ENCODE measurements around the gene ZNF133. TPM values are rescaled to one million over a fixed set of nuclear protein-coding genes. Genes with fewer than 3 reads are reported as not detected.
A peak's percentile ranks its signal among the peaks of the same experiment; 100 is the strongest.

Gene ZNF133
- total and polyA plus RNA-seq, 2 of the 13 experiments (the other 11 are each of a cell fraction or from before 2014, with no cell fraction given): 23.5 to 26.7 TPM

GRCh38 chr20:18256440-18257090 lies 31.8 kb upstream of the ZNF133 start (continued):
- TF ChIP-seq, protein P1, sequence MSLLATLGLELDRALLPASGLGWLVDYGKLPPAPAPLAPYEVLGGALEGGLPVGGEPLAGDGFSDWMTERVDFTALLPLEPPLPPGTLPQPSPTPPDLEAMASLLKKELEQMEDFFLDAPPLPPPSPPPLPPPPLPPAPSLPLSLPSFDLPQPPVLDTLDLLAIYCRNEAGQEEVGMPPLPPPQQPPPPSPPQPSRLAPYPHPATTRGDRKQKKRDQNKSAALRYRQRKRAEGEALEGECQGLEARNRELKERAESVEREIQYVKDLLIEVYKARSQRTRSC (CRISPR knock-in tag; IDR thresholded peaks at IDR 0.05; ENCODE audit: low read depth): no peak

- in situ Hi-C loops (cut with HindIII; ENCODE audit: extremely low pct_ligation_motif_present, low pct_unique_long_range_greater_than_20kb) (loop anchor here (25.0 kb wide), 1 partner anchor 196 kb away; the partner anchor contains the start of gene OVOL2), intact Hi-C loops (cut with micrococcal nuclease; ENCODE audit: unreplicated experiment) (loop anchor here (1.0 kb wide), 1 partner anchor 18 kb away; no protein-coding TSS in a partner anchor)
- no peaks in the 10 kb centered on the region for H3K36me3 ChIP-seq (replicated peaks in 1 of 2; ENCODE audit: control insufficient read depth in 1 of 2, insufficient read depth in 2 of 2, low read length in 2 of 2)
- H3K4me2 ChIP-seq (ENCODE audit: low read depth, low read length): no peak overlapping the region
- ATAC-seq: peak; percentile 82
- no TSS peak for BruUV-seq (replicated peaks)
- ChIA-PET CTCF (ENCODE audit: low intra/inter-chr PET ratio, low total read pairs) (interaction anchor here (2.1 kb wide), 1 partner anchor 18 kb away, joined by 9 read pairs; no protein-coding TSS in a partner anchor), POLR2A (interaction anchor here (0.8 kb wide), 1 partner anchor 30 kb away, joined by 3 read pairs; the partner anchor contains the start of gene ZNF133)
- no peak overlapping the region for H2AFZ ChIP-seq (ENCODE audit: low read length)
- WGBS (ENCODE audit: low lambda C conversion rate): 26% methylated on average over 12 of the region's 12 CpGs
- FAIRE-seq: no peak
- peak; percentile 39 for DNase-seq (ENCODE audit: low spot score)
- H3K4me3 ChIP-seq (replicated peaks in 1 of 3; ENCODE audit: insufficient read depth in 1 of 3, low read depth in 2 of 3, low read length in 3 of 3): no peak overlapping the region
- TF ChIP-seq RAD21 (CRISPR knock-in tag; IDR thresholded peaks at IDR 0.05): peak; percentile 60
- TF ChIP-seq MNT (IDR thresholded peaks at IDR 0.05): peak; percentile 73
- TF ChIP-seq, protein P2, sequence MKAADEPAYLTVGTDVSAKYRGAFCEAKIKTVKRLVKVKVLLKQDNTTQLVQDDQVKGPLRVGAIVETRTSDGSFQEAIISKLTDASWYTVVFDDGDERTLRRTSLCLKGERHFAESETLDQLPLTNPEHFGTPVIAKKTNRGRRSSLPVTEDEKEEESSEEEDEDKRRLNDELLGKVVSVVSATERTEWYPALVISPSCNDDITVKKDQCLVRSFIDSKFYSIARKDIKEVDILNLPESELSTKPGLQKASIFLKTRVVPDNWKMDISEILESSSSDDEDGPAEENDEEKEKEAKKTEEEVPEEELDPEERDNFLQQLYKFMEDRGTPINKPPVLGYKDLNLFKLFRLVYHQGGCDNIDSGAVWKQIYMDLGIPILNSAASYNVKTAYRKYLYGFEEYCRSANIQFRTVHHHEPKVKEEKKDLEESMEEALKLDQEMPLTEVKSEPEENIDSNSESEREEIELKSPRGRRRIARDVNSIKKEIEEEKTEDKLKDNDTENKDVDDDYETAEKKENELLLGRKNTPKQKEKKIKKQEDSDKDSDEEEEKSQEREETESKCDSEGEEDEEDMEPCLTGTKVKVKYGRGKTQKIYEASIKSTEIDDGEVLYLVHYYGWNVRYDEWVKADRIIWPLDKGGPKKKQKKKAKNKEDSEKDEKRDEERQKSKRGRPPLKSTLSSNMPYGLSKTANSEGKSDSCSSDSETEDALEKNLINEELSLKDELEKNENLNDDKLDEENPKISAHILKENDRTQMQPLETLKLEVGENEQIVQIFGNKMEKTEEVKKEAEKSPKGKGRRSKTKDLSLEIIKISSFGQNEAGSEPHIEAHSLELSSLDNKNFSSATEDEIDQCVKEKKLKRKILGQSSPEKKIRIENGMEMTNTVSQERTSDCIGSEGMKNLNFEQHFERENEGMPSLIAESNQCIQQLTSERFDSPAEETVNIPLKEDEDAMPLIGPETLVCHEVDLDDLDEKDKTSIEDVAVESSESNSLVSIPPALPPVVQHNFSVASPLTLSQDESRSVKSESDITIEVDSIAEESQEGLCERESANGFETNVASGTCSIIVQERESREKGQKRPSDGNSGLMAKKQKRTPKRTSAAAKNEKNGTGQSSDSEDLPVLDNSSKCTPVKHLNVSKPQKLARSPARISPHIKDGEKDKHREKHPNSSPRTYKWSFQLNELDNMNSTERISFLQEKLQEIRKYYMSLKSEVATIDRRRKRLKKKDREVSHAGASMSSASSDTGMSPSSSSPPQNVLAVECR (CRISPR knock-in tag; IDR thresholded peaks at IDR 0.05; ENCODE audit: borderline replicate concordance): no peak
- peak; percentile 28; the same call in 1 of the 2 replicates for TF ChIP-seq SMC3 (IDR thresholded peaks at IDR 0.05; ENCODE audit: low read length)
- no peak for TF ChIP-seq FOXA1 (IDR thresholded peaks at IDR 0.05)
- 0 out of 2 replicates have a peak, but pooled peaks have one; percentile 18 for TF ChIP-seq FOXA1 (CRISPR knock-in tag; IDR thresholded peaks at IDR 0.05)
- peak; percentile 87 for TF ChIP-seq ZNF121 (CRISPR knock-in tag; IDR thresholded peaks at IDR 0.05)
- peak; percentile 75 for TF ChIP-seq STAG1 (CRISPR knock-in tag; IDR thresholded peaks at IDR 0.05)
- TF ChIP-seq CTCF (CRISPR knock-in tag; IDR thresholded peaks at IDR 0.05): peak; percentile 66
- TF ChIP-seq ZNF205 (CRISPR knock-in tag; IDR thresholded peaks at IDR 0.05): no peak
- H3K79me2 ChIP-seq (ENCODE audit: insufficient read depth, low read length): no peaks in the 10 kb centered on the region
- no peaks in the 10 kb centered on the region for H3K4me1 ChIP-seq (ENCODE audit: insufficient read depth, low read length)
- H3K27me3 ChIP-seq (ENCODE audit: control insufficient read depth in 1 of 2, insufficient read depth in 2 of 2, low read length in 2 of 2): peaks cover 0 to 27% of the 10 kb centered on the region in 2 experiments; a peak in 3 of 5 replicates
- no peak overlapping the region for H3K27ac ChIP-seq (ENCODE audit: extremely low read length, insufficient read depth, low read length)
- no peak overlapping the region for H3K9ac ChIP-seq (ENCODE audit: insufficient read depth, low read depth, low read length)
- H3K9me3 ChIP-seq (ENCODE audit: low read length): no peaks in the 10 kb centered on the region
- no peaks in the 10 kb centered on the region for H4K20me1 ChIP-seq (ENCODE audit: insufficient read depth, low read length)
Observed at GRCh38 chr20:18258126-18258860, 30.0 kb upstream of the ZNF133 start.
